Thyroid gland (tissue), 4 donors: Measurements from ENCODE around the gene TGFA.

Source experiments
- CTCF ChIP-seq, 6 experiments: fragments of 200-600 bp in 3 of 6; fragments of 450-650 bp in 3 of 6; sonication (generic) in 3 of 6; IDR thresholded peaks; one replicate each; pipeline ENCODE4 v1.5.1; 2016 to 2019; ENCODE audit warnings: antibody characterized with exemption in 6 of 6, mild to moderate bottlenecking in 2 of 6, inconsistent platforms in 1 of 6, moderate library complexity in 1 of 6
- POLR2A ChIP-seq, 2 donors: fragments of 450-650 bp; IDR thresholded peaks; one replicate each; pipeline ENCODE4 v1.6.1; 2017; ENCODE audit warnings: antibody characterized with exemption in 2 of 2, mild to moderate bottlenecking in 2 of 2, moderate library complexity in 1 of 2

- no peak for TF ChIP-seq POLR2A (IDR thresholded peaks at IDR 0.05)
- no peak for TF ChIP-seq CTCF (IDR thresholded peaks at IDR 0.05)
Measured at GRCh38 chr2:70566464-70566863, 12.8 kb upstream of the TGFA start.
